Measurements from ENCODE around the gene FHDC1. TPM values are rescaled to one million over a fixed set of nuclear protein-coding genes. Genes with fewer than 3 reads are reported as not detected.

Gene FHDC1
- polyA plus RNA-seq, 3 donors, result 0.21 TPM; not detected in 2

DNA sequence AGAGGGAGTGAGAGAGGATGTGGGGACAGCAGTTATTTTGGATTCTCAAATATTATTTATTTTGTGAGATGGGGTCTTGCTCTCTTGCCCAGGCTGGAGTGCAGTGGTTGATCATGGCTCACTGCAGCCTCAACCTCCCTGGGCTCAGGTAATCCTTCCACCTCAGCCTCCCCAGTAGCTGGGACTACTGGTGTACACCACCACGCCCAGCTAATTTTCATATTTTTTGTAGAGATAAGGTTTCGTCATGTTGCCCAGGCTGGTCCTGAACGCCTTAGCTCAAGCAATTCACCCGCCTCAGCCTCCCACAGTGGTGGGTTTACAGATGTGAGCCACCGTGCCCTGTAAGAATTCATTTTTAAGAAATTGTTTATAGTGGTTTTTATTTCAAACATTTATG, 61.2 kb downstream of the FHDC1 start:
- Histone ChIP-seq H3K4me3 (replicated peaks in 1 of 3; ENCODE audit: low read depth in 2 of 3, low read length in 3 of 3) (no peak overlapping the region), H3K79me2 (ENCODE audit: insufficient read depth, low read length) (no peaks in the 10 kb centered on the region), H3K27ac (ENCODE audit: low read depth in 1 of 2, low read length in 2 of 2) (no peak overlapping the region), H3K9ac (ENCODE audit: insufficient read depth, low read length, poor library complexity, severe bottlenecking) (no peak overlapping the region), H3K9me3 (replicated peaks in 1 of 2; ENCODE audit: control insufficient read depth in 1 of 2, insufficient read depth in 1 of 2, low read length in 2 of 2) (no peaks in the 10 kb centered on the region), H3K36me3 (replicated peaks in 1 of 2; ENCODE audit: control insufficient read depth in 1 of 2, insufficient read depth in 2 of 2, low read length in 2 of 2) (no peaks in the 10 kb centered on the region), H2AFZ (ENCODE audit: insufficient read depth, low read depth, low read length, poor library complexity, severe bottlenecking) (no peak overlapping the region), H3K27me3 (ENCODE audit: control insufficient read depth in 2 of 2, insufficient read depth in 2 of 2, low read length in 2 of 2) (no peaks in the 10 kb centered on the region), H3K4me1 (ENCODE audit: control insufficient read depth in 1 of 2, insufficient read depth in 2 of 2, low read length in 2 of 2) (peaks cover 0 to 4% of the 10 kb centered on the region in 2 donors), H3K4me2 (replicated peaks; ENCODE audit: extremely low read depth, low read length, poor library complexity, severe bottlenecking) (no peak overlapping the region), H4K20me1 (ENCODE audit: insufficient read depth, low read length) (no peaks in the 10 kb centered on the region)
- H3K27ac Mint-ChIP-seq, result no peak overlapping the region
- H3K36me3 Mint-ChIP-seq, result no peaks in the 10 kb centered on the region
- no peak for TF ChIP-seq CTCF (IDR thresholded peaks at IDR 0.05)
- intact Hi-C loops (cut with micrococcal nuclease), result no loop called here
- peaks cover 7% of the 10 kb centered on the region for H3K4me1 Mint-ChIP-seq
- no CpG with 5 or more reads among the region's 5 CpGs for WGBS (ENCODE audit: insufficient coverage)
- H3K9me3 Mint-ChIP-seq, result no peaks in the 10 kb centered on the region
- H3K4me3 Mint-ChIP-seq, result no peak overlapping the region
- no peaks in the 10 kb centered on the region for H3K27me3 Mint-ChIP-seq (ENCODE audit: low read depth in 3 of 3)
- DNase-seq, result no peak

DNA sequence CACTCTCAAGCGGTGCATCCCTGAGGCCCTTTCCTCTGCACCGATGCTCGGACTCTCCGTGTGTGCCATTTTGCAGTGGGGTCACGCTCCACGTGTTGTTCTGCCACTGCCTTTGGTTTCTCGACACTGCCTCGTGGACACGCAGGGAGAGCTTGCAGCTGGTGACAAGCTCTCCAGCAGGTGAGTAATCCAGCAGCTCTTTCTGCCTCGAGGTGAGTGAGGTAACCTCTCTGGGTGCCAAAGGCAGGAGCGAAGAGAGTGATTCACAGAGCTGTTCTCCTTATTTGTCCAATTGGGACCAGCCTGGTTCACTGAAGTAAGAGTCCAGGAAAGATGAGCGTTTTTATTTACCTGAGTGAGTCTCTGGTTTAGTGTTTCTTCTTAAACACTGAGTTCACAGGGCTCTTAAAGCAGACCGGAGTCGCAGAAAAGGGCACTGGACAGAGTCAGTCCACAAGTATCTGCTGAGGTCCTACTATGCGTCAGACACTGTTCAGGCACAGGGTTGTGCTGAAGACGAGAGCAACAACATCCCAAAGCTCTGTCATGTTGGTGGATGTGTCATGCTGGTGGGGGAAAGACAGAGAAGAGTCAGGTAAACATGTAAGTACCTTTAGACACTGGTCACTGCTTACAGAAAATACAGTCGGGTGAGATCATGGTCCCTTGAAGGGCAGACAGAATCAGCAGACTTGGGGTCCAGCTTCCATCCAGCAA, 61.8 kb downstream of the FHDC1 start:
- TF ChIP-seq CTCF (IDR thresholded peaks at IDR 0.05), result no peak
- no peak for DNase-seq
- no peak overlapping the region for H3K4me3 Mint-ChIP-seq
- Histone ChIP-seq H3K9me3 (replicated peaks in 1 of 2; ENCODE audit: control insufficient read depth in 1 of 2, insufficient read depth in 1 of 2, low read length in 2 of 2) (no peaks in the 10 kb centered on the region), H2AFZ (ENCODE audit: insufficient read depth, low read depth, low read length, poor library complexity, severe bottlenecking) (no peak overlapping the region), H3K4me2 (replicated peaks; ENCODE audit: extremely low read depth, low read length, poor library complexity, severe bottlenecking) (no peak overlapping the region), H3K79me2 (ENCODE audit: insufficient read depth, low read length) (no peaks in the 10 kb centered on the region), H3K27ac (ENCODE audit: low read depth in 1 of 2, low read length in 2 of 2) (no peak overlapping the region), H4K20me1 (ENCODE audit: insufficient read depth, low read length) (no peaks in the 10 kb centered on the region), H3K4me1 (ENCODE audit: control insufficient read depth in 1 of 2, insufficient read depth in 2 of 2, low read length in 2 of 2) (peaks cover 0 to 4% of the 10 kb centered on the region in 2 donors), H3K27me3 (ENCODE audit: control insufficient read depth in 2 of 2, insufficient read depth in 2 of 2, low read length in 2 of 2) (no peaks in the 10 kb centered on the region), H3K36me3 (replicated peaks in 1 of 2; ENCODE audit: control insufficient read depth in 1 of 2, insufficient read depth in 2 of 2, low read length in 2 of 2) (no peaks in the 10 kb centered on the region), H3K9ac (ENCODE audit: insufficient read depth, low read length, poor library complexity, severe bottlenecking) (no peak overlapping the region), H3K4me3 (replicated peaks in 1 of 3; ENCODE audit: low read depth in 2 of 3, low read length in 3 of 3) (no peak overlapping the region)
- H3K27ac Mint-ChIP-seq, result peak overlapping the region in 1 of 7 donors; percentile 36
- intact Hi-C loops (cut with micrococcal nuclease), result no loop called here
- H3K27me3 Mint-ChIP-seq (ENCODE audit: low read depth in 3 of 3), result no peaks in the 10 kb centered on the region
- WGBS (ENCODE audit: insufficient coverage), result 94% methylated on average over 17 of the region's 17 CpGs
- H3K9me3 Mint-ChIP-seq, result no peaks in the 10 kb centered on the region
- H3K36me3 Mint-ChIP-seq, result no peaks in the 10 kb centered on the region
- peaks cover 7% of the 10 kb centered on the region for H3K4me1 Mint-ChIP-seq
